ENCODE data around the gene SFXN1. TPM values are rescaled to one million over a fixed set of nuclear protein-coding genes. Genes with fewer than 3 reads are reported as not detected.

The SFXN1 gene
- total RNA-seq, 4 donors from 2014 or later = 13.5 to 37.4 (median 25.6) TPM

GRCh38 chr5:175520873-175521272 is 42.5 kb downstream of the SFXN1 start:
- Histone ChIP-seq H3K27me3 (no peaks in the 10 kb centered on the region), H3K4me3 (no peak overlapping the region), H3K4me1 (no peaks in the 10 kb centered on the region), H3K27ac (no peak overlapping the region), H3K9me3 (no peaks in the 10 kb centered on the region), H3K36me3 (peaks cover 64% of the 10 kb centered on the region)
- 80% methylated on average over 2 of the region's 2 CpGs for WGBS
- no peak for TF ChIP-seq POLR2AphosphoS5 (IDR thresholded peaks at IDR 0.05)
- no peak for TF ChIP-seq EP300 (IDR thresholded peaks at IDR 0.05)
- TF ChIP-seq CTCF (IDR thresholded peaks at IDR 0.05) = no peak
- TF ChIP-seq POLR2A (IDR thresholded peaks at IDR 0.05) = no peak
- DNase-seq (ENCODE audit: low spot score in 2 of 2) = no peak

- no peak overlapping the region for H3K27ac ChIP-seq
- DNase-seq (ENCODE audit: low spot score in 2 of 2) = no peak
- peaks cover 69% of the 10 kb centered on the region for H3K36me3 ChIP-seq
- no peaks in the 10 kb centered on the region for H3K27me3 ChIP-seq
- TF ChIP-seq POLR2A (IDR thresholded peaks at IDR 0.05) = no peak
- TF ChIP-seq POLR2AphosphoS5 (IDR thresholded peaks at IDR 0.05) = no peak
- no peak for TF ChIP-seq CTCF (IDR thresholded peaks at IDR 0.05)
- TF ChIP-seq EP300 (IDR thresholded peaks at IDR 0.05) = no peak
- no peaks in the 10 kb centered on the region for H3K9me3 ChIP-seq
- H3K4me3 ChIP-seq = no peak overlapping the region
- WGBS = 79% methylated on average over 4 of the region's 4 CpGs
- no peaks in the 10 kb centered on the region for H3K4me1 ChIP-seq
Measured at GRCh38 chr5:175521313-175521833, 43.0 kb downstream of the SFXN1 start.

- no peak for DNase-seq (ENCODE audit: low spot score in 2 of 2)
- no peaks in the 10 kb centered on the region for H3K27me3 ChIP-seq
- no peaks in the 10 kb centered on the region for H3K4me1 ChIP-seq
- no peaks in the 10 kb centered on the region for H3K9me3 ChIP-seq
- no peak overlapping the region for H3K4me3 ChIP-seq
- H3K27ac ChIP-seq = no peak overlapping the region
- peaks cover 61% of the 10 kb centered on the region for H3K36me3 ChIP-seq
- TF ChIP-seq POLR2AphosphoS5 (IDR thresholded peaks at IDR 0.05) (no peak), CTCF (IDR thresholded peaks at IDR 0.05) (no peak), POLR2A (IDR thresholded peaks at IDR 0.05) (no peak), EP300 (IDR thresholded peaks at IDR 0.05) (no peak)
Measured at GRCh38 chr5:175523292-175523691, 44.9 kb downstream of the SFXN1 start.

GRCh38 chr5:175524211-175524610 is 45.9 kb downstream of the SFXN1 start:
- TF ChIP-seq POLR2A (IDR thresholded peaks at IDR 0.05) (no peak), CTCF (IDR thresholded peaks at IDR 0.05) (no peak), POLR2AphosphoS5 (IDR thresholded peaks at IDR 0.05) (no peak), EP300 (IDR thresholded peaks at IDR 0.05) (no peak)
- Histone ChIP-seq H3K4me1 (no peaks in the 10 kb centered on the region), H3K27me3 (no peaks in the 10 kb centered on the region), H3K9me3 (no peaks in the 10 kb centered on the region), H3K4me3 (no peak overlapping the region), H3K36me3 (peaks cover 61% of the 10 kb centered on the region), H3K27ac (no peak overlapping the region)
- WGBS = 88% methylated on average over 1 of the region's 1 CpG
- no peak for DNase-seq (ENCODE audit: low spot score in 2 of 2)

- no peaks in the 10 kb centered on the region for H3K27me3 ChIP-seq
- WGBS = 86% methylated on average over 6 of the region's 6 CpGs
- DNase-seq (ENCODE audit: low spot score in 2 of 2) = no peak
- H3K4me3 ChIP-seq = no peak overlapping the region
- no peaks in the 10 kb centered on the region for H3K9me3 ChIP-seq
- peaks cover 50% of the 10 kb centered on the region for H3K36me3 ChIP-seq
- H3K27ac ChIP-seq = no peak overlapping the region
- TF ChIP-seq EP300 (IDR thresholded peaks at IDR 0.05) = no peak
- TF ChIP-seq CTCF (IDR thresholded peaks at IDR 0.05) = no peak
- TF ChIP-seq POLR2AphosphoS5 (IDR thresholded peaks at IDR 0.05) = no peak
- TF ChIP-seq POLR2A (IDR thresholded peaks at IDR 0.05) = no peak
- H3K4me1 ChIP-seq = no peaks in the 10 kb centered on the region
Measured at GRCh38 chr5:175526691-175527090, 48.3 kb downstream of the SFXN1 start.
